Measurements from ENCODE around the gene ARHGAP18. TPM values are rescaled to one million over a fixed set of nuclear protein-coding genes. Genes with fewer than 3 reads are reported as not detected.

Gene ARHGAP18
- total RNA-seq, 2 donors from 2014 or later, result 14.3 to 17.7 TPM

DNA sequence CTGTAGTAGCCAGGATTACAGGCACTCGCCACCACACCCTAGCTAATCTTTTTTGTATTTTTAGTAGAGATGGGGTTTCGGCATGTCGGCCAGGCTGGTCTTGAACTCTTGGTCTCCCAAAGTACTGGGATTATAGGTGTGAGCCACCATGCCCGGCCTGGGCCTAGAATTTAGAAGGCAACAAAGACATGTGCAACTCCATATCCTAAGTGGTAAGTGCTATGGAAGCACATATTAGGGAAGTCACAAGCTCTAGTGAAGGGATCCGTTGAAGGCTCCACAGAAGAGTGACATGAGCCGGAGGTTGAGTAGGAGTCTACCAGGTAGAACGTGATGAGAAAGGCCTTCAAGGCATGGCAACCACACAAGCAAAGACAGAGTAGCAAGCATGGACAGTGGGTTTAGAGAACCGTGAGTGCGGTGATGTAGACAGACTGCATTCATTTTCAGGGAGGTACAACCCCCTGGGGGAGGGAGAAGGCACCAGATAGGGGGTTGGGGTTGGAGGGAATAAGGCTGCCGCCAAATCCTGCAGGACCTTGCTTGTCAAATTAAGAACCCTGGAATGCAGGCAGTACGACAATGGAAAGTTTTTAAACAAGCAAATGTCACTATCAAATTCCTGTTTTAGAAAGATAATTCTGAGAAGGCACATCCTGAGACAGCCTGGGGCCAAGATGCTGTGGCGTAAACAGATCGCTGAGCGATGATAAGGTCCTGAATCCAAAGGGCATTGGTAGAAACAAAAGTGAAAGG, 50.2 kb downstream of the ARHGAP18 start:
- Histone ChIP-seq H3K27ac (ENCODE audit: low read depth, low read length) (no peak overlapping the region), H3K4me1 (ENCODE audit: control insufficient read depth, insufficient read depth, low read length) (peaks cover 6% of the 10 kb centered on the region), H3K9ac (ENCODE audit: extremely low read depth, low read length, poor library complexity, severe bottlenecking) (no peak overlapping the region), H3K9me3 (ENCODE audit: control insufficient read depth, low read length) (no peaks in the 10 kb centered on the region), H3K4me3 (ENCODE audit: low read length) (no peak overlapping the region), H3K27me3 (ENCODE audit: control insufficient read depth, insufficient read depth, low read length, poor library complexity, severe bottlenecking) (no peaks in the 10 kb centered on the region), H3K36me3 (ENCODE audit: control insufficient read depth, insufficient read depth, low read length) (no peaks in the 10 kb centered on the region)
- Mint-ChIP-seq H3K4me1 (peaks cover 44% of the 10 kb centered on the region), H3K9me3 (peaks cover 1% of the 10 kb centered on the region), H3K27me3 (ENCODE audit: insufficient read depth) (no peaks in the 10 kb centered on the region), H3K36me3 (ENCODE audit: low read depth) (no peaks in the 10 kb centered on the region), H3K27ac (no peak overlapping the region), H3K4me3 (no peak overlapping the region)
- DNase-seq, result no peak
- WGBS, 2 experiments (ENCODE audit: insufficient coverage in 1 of 2, insufficient read length in 1 of 2), result 88 to 99% methylated on average over 9 to 14 of the region's 14 CpGs
- TF ChIP-seq, protein P1, sequence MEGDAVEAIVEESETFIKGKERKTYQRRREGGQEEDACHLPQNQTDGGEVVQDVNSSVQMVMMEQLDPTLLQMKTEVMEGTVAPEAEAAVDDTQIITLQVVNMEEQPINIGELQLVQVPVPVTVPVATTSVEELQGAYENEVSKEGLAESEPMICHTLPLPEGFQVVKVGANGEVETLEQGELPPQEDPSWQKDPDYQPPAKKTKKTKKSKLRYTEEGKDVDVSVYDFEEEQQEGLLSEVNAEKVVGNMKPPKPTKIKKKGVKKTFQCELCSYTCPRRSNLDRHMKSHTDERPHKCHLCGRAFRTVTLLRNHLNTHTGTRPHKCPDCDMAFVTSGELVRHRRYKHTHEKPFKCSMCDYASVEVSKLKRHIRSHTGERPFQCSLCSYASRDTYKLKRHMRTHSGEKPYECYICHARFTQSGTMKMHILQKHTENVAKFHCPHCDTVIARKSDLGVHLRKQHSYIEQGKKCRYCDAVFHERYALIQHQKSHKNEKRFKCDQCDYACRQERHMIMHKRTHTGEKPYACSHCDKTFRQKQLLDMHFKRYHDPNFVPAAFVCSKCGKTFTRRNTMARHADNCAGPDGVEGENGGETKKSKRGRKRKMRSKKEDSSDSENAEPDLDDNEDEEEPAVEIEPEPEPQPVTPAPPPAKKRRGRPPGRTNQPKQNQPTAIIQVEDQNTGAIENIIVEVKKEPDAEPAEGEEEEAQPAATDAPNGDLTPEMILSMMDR (conservative IDR thresholded peaks at IDR 0.05), result no peak

GRCh38 chr6:129659167-129659566, 50.8 kb downstream of the ARHGAP18 start:
- Histone ChIP-seq H3K4me1 (ENCODE audit: control insufficient read depth, insufficient read depth, low read length) (peaks cover 6% of the 10 kb centered on the region), H3K27me3 (ENCODE audit: control insufficient read depth, insufficient read depth, low read length, poor library complexity, severe bottlenecking) (no peaks in the 10 kb centered on the region), H3K4me3 (ENCODE audit: low read length) (no peak overlapping the region), H3K36me3 (ENCODE audit: control insufficient read depth, insufficient read depth, low read length) (no peaks in the 10 kb centered on the region), H3K9me3 (ENCODE audit: control insufficient read depth, low read length) (no peaks in the 10 kb centered on the region), H3K9ac (ENCODE audit: extremely low read depth, low read length, poor library complexity, severe bottlenecking) (no peak overlapping the region), H3K27ac (ENCODE audit: low read depth, low read length) (no peak overlapping the region)
- Mint-ChIP-seq H3K4me1 (peaks cover 40% of the 10 kb centered on the region), H3K4me3 (no peak overlapping the region), H3K27ac (no peak overlapping the region), H3K9me3 (peaks cover 1% of the 10 kb centered on the region), H3K27me3 (ENCODE audit: insufficient read depth) (no peaks in the 10 kb centered on the region), H3K36me3 (ENCODE audit: low read depth) (no peaks in the 10 kb centered on the region)
- TF ChIP-seq, protein P1 (conservative IDR thresholded peaks at IDR 0.05), result no peak
- WGBS, 2 experiments (ENCODE audit: insufficient coverage in 1 of 2, insufficient read length in 1 of 2), result 83 to 88% methylated on average over 1 to 3 of the region's 3 CpGs
- DNase-seq, result no peak

- Mint-ChIP-seq H3K4me1 (peaks cover 34% of the 10 kb centered on the region), H3K36me3 (ENCODE audit: low read depth) (no peaks in the 10 kb centered on the region), H3K4me3 (no peak overlapping the region), H3K9me3 (peaks cover 1% of the 10 kb centered on the region), H3K27ac (no peak overlapping the region), H3K27me3 (ENCODE audit: insufficient read depth) (no peaks in the 10 kb centered on the region)
- peaks cover 6% of the 10 kb centered on the region for H3K4me1 ChIP-seq (ENCODE audit: control insufficient read depth, insufficient read depth, low read length)
- no peaks in the 10 kb centered on the region for H3K36me3 ChIP-seq (ENCODE audit: control insufficient read depth, insufficient read depth, low read length)
- H3K9me3 ChIP-seq (ENCODE audit: control insufficient read depth, low read length), result no peaks in the 10 kb centered on the region
- no peak overlapping the region for H3K9ac ChIP-seq (ENCODE audit: extremely low read depth, low read length, poor library complexity, severe bottlenecking)
- TF ChIP-seq, protein P1 (conservative IDR thresholded peaks at IDR 0.05), result no peak
- no peaks in the 10 kb centered on the region for H3K27me3 ChIP-seq (ENCODE audit: control insufficient read depth, insufficient read depth, low read length, poor library complexity, severe bottlenecking)
- no peak for DNase-seq
- no peak overlapping the region for H3K27ac ChIP-seq (ENCODE audit: low read depth, low read length)
- H3K4me3 ChIP-seq (ENCODE audit: low read length), result no peak overlapping the region
- WGBS, 2 experiments (ENCODE audit: insufficient coverage in 1 of 2, insufficient read length in 1 of 2), result 92 to 94% methylated on average over 3 of the region's 3 CpGs
Measured at GRCh38 chr6:129657483-129657882, 52.5 kb downstream of the ARHGAP18 start.

Data from endodermal cell (in vitro differentiated cells).